ENCODE measurements around the gene CALML3. TPM values are rescaled to one million over a fixed set of nuclear protein-coding genes. Genes with fewer than 3 reads are reported as not detected.

CALML3 gene
- total RNA-seq, 2 donors from 2014 or later = not detected

- Histone ChIP-seq H3K27me3 (no peaks in the 10 kb centered on the region), H3K4me3 (no peak overlapping the region), H3K36me3 (no peaks in the 10 kb centered on the region), H3K4me1 (no peaks in the 10 kb centered on the region), H3K27ac (no peak overlapping the region), H3K9me3 (peaks cover 0 to 9% of the 10 kb centered on the region in 2 donors)
- no peak for DNase-seq (ENCODE audit: low spot score)
- no peak for TF ChIP-seq CTCF (IDR thresholded peaks at IDR 0.05)
These were observed 33.9 kb upstream of the CALML3 start for GRCh38 chr10:5490698-5491464.

DNA sequence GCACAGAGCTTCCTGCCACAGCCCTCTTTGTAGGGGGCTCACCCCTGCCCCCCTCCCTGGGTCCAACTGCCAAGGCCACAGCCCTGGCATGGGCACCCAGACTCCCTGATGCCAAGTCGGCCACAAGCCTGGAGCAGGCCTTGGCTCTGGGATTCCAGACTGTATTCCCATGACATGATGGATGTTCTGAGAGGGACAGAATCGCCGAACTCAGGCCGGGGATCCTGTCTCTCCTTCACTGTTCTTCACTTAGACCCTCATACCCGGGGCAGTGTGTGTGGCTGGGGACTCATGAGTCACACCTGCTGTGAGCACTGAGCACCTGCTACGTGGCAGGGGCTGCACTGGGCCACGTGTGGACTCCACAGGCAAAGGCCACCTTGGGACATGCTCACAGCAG, 33.3 kb upstream of the CALML3 start:
- Histone ChIP-seq H3K27ac (no peak overlapping the region), H3K4me3 (no peak overlapping the region), H3K4me1 (no peaks in the 10 kb centered on the region), H3K36me3 (no peaks in the 10 kb centered on the region), H3K27me3 (no peaks in the 10 kb centered on the region), H3K9me3 (peaks cover 0 to 9% of the 10 kb centered on the region in 2 donors)
- DNase-seq (ENCODE audit: low spot score) = no peak
- TF ChIP-seq CTCF (IDR thresholded peaks at IDR 0.05) = no peak

DNA sequence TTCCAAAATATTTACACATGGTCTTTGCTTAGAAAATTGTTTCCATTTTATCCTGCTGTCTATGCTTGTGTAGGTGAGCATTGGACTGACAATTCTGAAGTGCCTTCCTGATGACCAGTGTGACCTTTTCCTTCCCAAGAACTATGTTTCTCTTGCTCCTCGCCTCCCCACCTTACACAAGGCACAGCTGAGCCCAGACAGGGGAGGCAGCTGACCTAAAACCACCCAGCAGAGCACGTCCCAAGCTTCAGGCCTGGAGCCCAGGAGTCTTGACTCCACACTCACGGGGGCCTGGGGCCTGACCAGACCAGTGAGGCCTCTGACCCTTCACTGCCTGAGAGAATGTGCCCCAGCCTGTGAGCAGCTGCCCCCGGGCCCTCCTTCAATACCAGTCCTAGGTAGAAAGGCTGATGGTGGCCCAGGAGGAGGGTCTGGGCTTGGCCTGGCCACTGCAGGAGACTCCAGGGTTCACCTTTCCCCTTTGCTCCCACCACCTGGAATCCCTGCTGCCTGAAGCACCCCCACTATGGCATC, 32.4 kb upstream of the CALML3 start:
- TF ChIP-seq CTCF (IDR thresholded peaks at IDR 0.05) = no peak
- DNase-seq (ENCODE audit: low spot score) = no peak
- no peaks in the 10 kb centered on the region for H3K36me3 ChIP-seq
- H3K4me3 ChIP-seq = no peak overlapping the region
- no peaks in the 10 kb centered on the region for H3K27me3 ChIP-seq
- no peak overlapping the region for H3K27ac ChIP-seq
- H3K4me1 ChIP-seq = no peaks in the 10 kb centered on the region
- H3K9me3 ChIP-seq = peaks cover 0 to 9% of the 10 kb centered on the region in 2 donors

DNA sequence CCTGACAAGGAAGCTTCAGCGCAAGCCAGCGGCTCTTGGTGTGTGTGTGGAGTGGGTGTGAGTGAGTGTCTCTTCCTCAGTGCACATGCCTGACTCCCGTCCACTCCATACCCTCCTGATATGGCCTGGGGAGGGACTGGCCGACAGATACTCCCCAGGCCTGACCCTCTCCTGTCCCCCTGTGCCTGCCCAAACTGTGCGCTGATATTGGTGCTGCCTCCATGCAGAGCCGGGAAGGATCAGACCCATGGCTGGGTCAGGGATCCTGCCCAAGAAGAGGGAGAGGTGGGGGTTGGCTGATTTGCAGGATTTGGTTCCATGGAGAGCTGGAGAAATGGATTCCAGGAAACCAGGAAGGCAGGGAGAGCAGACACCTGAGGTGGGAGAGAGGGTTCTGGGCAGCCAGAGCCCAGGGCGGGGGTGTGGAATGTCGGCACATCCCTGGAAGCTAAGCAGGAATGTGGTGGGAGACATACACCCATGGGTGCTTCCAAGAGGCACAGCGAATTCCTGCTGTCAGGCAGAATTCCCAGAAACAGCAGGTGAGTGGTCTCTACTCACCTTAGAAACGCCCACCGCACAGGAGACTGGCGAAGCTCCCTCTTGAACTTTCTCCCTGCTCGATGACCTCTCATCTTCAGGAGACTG, 31.7 kb upstream of the CALML3 start:
- no peak overlapping the region for H3K4me3 ChIP-seq
- no peaks in the 10 kb centered on the region for H3K36me3 ChIP-seq
- H3K4me1 ChIP-seq = no peaks in the 10 kb centered on the region
- DNase-seq (ENCODE audit: low spot score) = no peak
- no peak overlapping the region for H3K27ac ChIP-seq
- TF ChIP-seq CTCF (IDR thresholded peaks at IDR 0.05) = no peak
- H3K9me3 ChIP-seq = peaks cover 0 to 9% of the 10 kb centered on the region in 2 donors
- no peaks in the 10 kb centered on the region for H3K27me3 ChIP-seq

- no peak overlapping the region for H3K4me3 ChIP-seq
- H3K27ac ChIP-seq = no peak overlapping the region
- no peak for DNase-seq (ENCODE audit: low spot score)
- H3K27me3 ChIP-seq = no peaks in the 10 kb centered on the region
- H3K4me1 ChIP-seq = no peaks in the 10 kb centered on the region
- no peaks in the 10 kb centered on the region for H3K36me3 ChIP-seq
- no peak for TF ChIP-seq CTCF (IDR thresholded peaks at IDR 0.05)
- peaks cover 0 to 9% of the 10 kb centered on the region in 2 donors for H3K9me3 ChIP-seq
These were observed 31.1 kb upstream of the CALML3 start for GRCh38 chr10:5493691-5494090.
